Activated T-helper 2 cell treated with anti-CD3 and anti-CD28 coated beads, Interferon-gamma antibody, Interleukin-2, Interleukin-4, amounts not matched to agents 10 μg/mL and 5 μg/mL and 100 μg/mL, durations not matched to agents 14 hours and 24 hours and 36 hours (primary cell): Measurements from ENCODE around the gene CNNM4. TPM values are rescaled to one million over a fixed set of nuclear protein-coding genes. Genes with fewer than 3 reads are reported as not detected.

Source experiments
- DNase-seq: peaks from one replicate; pipeline ENCODE4 v3.0.0; 2021; ENCODE audit warnings: low spot score
- H3K27ac Mint-ChIP-seq: one replicate; pipeline ENCODE4 v1.8.0; 2021; ENCODE audit warnings: mixed read lengths
- H3K27me3 Mint-ChIP-seq: one replicate; pipeline ENCODE4 v1.8.0; 2021; ENCODE audit warnings: low read depth, mixed read lengths
- H3K36me3 Mint-ChIP-seq: one replicate; pipeline ENCODE4 v1.8.0; 2021; ENCODE audit warnings: low read depth, mixed read lengths
- H3K4me1 Mint-ChIP-seq: one replicate; pipeline ENCODE4 v1.8.0; 2021; ENCODE audit warnings: low read depth, mixed read lengths
- H3K4me3 Mint-ChIP-seq: one replicate; pipeline ENCODE4 v1.8.0; 2021; ENCODE audit warnings: low read depth, mild to moderate bottlenecking, moderate library complexity, mixed read lengths
- H3K9me3 Mint-ChIP-seq: one replicate; pipeline ENCODE4 v1.8.0; 2021; ENCODE audit warnings: mixed read lengths
- intact Hi-C: fragments of 100-400 bp; cut with micrococcal nuclease; formaldehyde crosslinking; loops from one replicate; pipeline ENCODE4 v1.15.1; 2023
- total RNA-seq: library from RNA; stranded (reverse); gene quantifications from 2 replicates; pipeline ENCODE4 v1.2.3, GENCODE V29; 2022

The CNNM4 gene
- total RNA-seq, 1 donor from 2014 or later, result 10.1 TPM

GRCh38 chr2:96839875-96840850 lies 79.5 kb downstream of the CNNM4 start:
- no peak overlapping the region for H3K27ac Mint-ChIP-seq
- H3K4me1 Mint-ChIP-seq, result peaks cover 5% of the 10 kb centered on the region
- DNase-seq, result no peak
- no peaks in the 10 kb centered on the region for H3K27me3 Mint-ChIP-seq
- peaks cover 38% of the 10 kb centered on the region for H3K36me3 Mint-ChIP-seq
- no peaks in the 10 kb centered on the region for H3K9me3 Mint-ChIP-seq
- no peak overlapping the region for H3K4me3 Mint-ChIP-seq
- intact Hi-C loops, result no loop called here

- no peak for DNase-seq
- no peak overlapping the region for H3K27ac Mint-ChIP-seq
- no peaks in the 10 kb centered on the region for H3K9me3 Mint-ChIP-seq
- H3K4me3 Mint-ChIP-seq, result no peak overlapping the region
- intact Hi-C loops, result no loop called here
- peaks cover 33% of the 10 kb centered on the region for H3K36me3 Mint-ChIP-seq
- peaks cover 5% of the 10 kb centered on the region for H3K4me1 Mint-ChIP-seq
- no peaks in the 10 kb centered on the region for H3K27me3 Mint-ChIP-seq
Observed at GRCh38 chr2:96841701-96842495, 81.2 kb downstream of the CNNM4 start.

- Mint-ChIP-seq H3K36me3 (peaks cover 33% of the 10 kb centered on the region), H3K27me3 (no peaks in the 10 kb centered on the region), H3K4me3 (no peak overlapping the region), H3K4me1 (peaks cover 5% of the 10 kb centered on the region), H3K9me3 (no peaks in the 10 kb centered on the region), H3K27ac (no peak overlapping the region)
- no peak for DNase-seq
- intact Hi-C loops, result no loop called here
Observed at GRCh38 chr2:96842600-96842999, 81.9 kb downstream of the CNNM4 start.

GRCh38 chr2:96843538-96844268 lies 83.0 kb downstream of the CNNM4 start, which contains the start of gene ANKRD23:
Gene ANKRD23, minus strand, starts transcription at chr2:96844021. Its CDS starts 29 bp downstream, at chr2:96843992.
- Mint-ChIP-seq H3K4me1 (peaks cover 5% of the 10 kb centered on the region), H3K27me3 (no peaks in the 10 kb centered on the region), H3K4me3 (no peak within 1 kb of the TSS), H3K9me3 (no peaks in the 10 kb centered on the region), H3K27ac (peak within 1 kb of the TSS; percentile 33), H3K36me3 (peaks cover 42% of the 10 kb centered on the region)
- no peak for DNase-seq
- intact Hi-C loops, result no loop called here

- H3K27me3 Mint-ChIP-seq, result no peaks in the 10 kb centered on the region
- H3K36me3 Mint-ChIP-seq, result peaks cover 39% of the 10 kb centered on the region
- H3K9me3 Mint-ChIP-seq, result no peaks in the 10 kb centered on the region
- intact Hi-C loops, result no loop called here
- no peak overlapping the region for H3K27ac Mint-ChIP-seq
- no peak overlapping the region for H3K4me3 Mint-ChIP-seq
- H3K4me1 Mint-ChIP-seq, result peaks cover 3% of the 10 kb centered on the region
- DNase-seq, result no peak
Observed at GRCh38 chr2:96844405-96844808, 83.7 kb downstream of the CNNM4 start.

GRCh38 chr2:96846825-96847224 lies 86.1 kb downstream of the CNNM4 start:
- Mint-ChIP-seq H3K27ac (no peak overlapping the region), H3K9me3 (no peaks in the 10 kb centered on the region), H3K4me3 (no peak overlapping the region), H3K4me1 (no peaks in the 10 kb centered on the region), H3K36me3 (peaks cover 35% of the 10 kb centered on the region), H3K27me3 (no peaks in the 10 kb centered on the region)
- DNase-seq, result no peak
- intact Hi-C loops, result no loop called here

- peaks cover 36% of the 10 kb centered on the region for H3K36me3 Mint-ChIP-seq
- no peaks in the 10 kb centered on the region for H3K4me1 Mint-ChIP-seq
- intact Hi-C loops, result no loop called here
- H3K4me3 Mint-ChIP-seq, result no peak overlapping the region
- no peak overlapping the region for H3K27ac Mint-ChIP-seq
- no peaks in the 10 kb centered on the region for H3K9me3 Mint-ChIP-seq
- no peak for DNase-seq
- H3K27me3 Mint-ChIP-seq, result no peaks in the 10 kb centered on the region
Observed at GRCh38 chr2:96847586-96847985, 86.9 kb downstream of the CNNM4 start.

- H3K4me3 Mint-ChIP-seq, result no peak overlapping the region
- H3K36me3 Mint-ChIP-seq, result peaks cover 43% of the 10 kb centered on the region
- no peak for DNase-seq
- no peak overlapping the region for H3K27ac Mint-ChIP-seq
- H3K27me3 Mint-ChIP-seq, result no peaks in the 10 kb centered on the region
- no peaks in the 10 kb centered on the region for H3K4me1 Mint-ChIP-seq
- intact Hi-C loops, result no loop called here
- no peaks in the 10 kb centered on the region for H3K9me3 Mint-ChIP-seq
Observed at GRCh38 chr2:96848264-96848663, 87.6 kb downstream of the CNNM4 start.

- intact Hi-C loops, result no loop called here
- DNase-seq, result no peak
- H3K27me3 Mint-ChIP-seq, result no peaks in the 10 kb centered on the region
- H3K9me3 Mint-ChIP-seq, result no peaks in the 10 kb centered on the region
- H3K4me3 Mint-ChIP-seq, result no peak overlapping the region
- H3K36me3 Mint-ChIP-seq, result peaks cover 45% of the 10 kb centered on the region
- no peak overlapping the region for H3K27ac Mint-ChIP-seq
- H3K4me1 Mint-ChIP-seq, result peaks cover 14% of the 10 kb centered on the region
Observed at GRCh38 chr2:96852667-96853066, 92.0 kb downstream of the CNNM4 start.

- Mint-ChIP-seq H3K9me3 (no peaks in the 10 kb centered on the region), H3K4me3 (no peak overlapping the region), H3K27me3 (no peaks in the 10 kb centered on the region), H3K27ac (no peak overlapping the region), H3K4me1 (peaks cover 14% of the 10 kb centered on the region), H3K36me3 (peaks cover 39% of the 10 kb centered on the region)
- intact Hi-C loops, result no loop called here
- no peak for DNase-seq
Observed at GRCh38 chr2:96853321-96853720, 92.6 kb downstream of the CNNM4 start.

GRCh38 chr2:96856776-96857666 lies 96.3 kb downstream of the CNNM4 start:
- no peak for DNase-seq
- peak overlapping the region; percentile 82 for H3K27ac Mint-ChIP-seq
- intact Hi-C loops, result loop anchor here (5.0 kb wide), 2 partner anchors 40 to 320 kb away; partner anchors contain the start of genes ARID5A and CNNM3
- H3K4me3 Mint-ChIP-seq, result peak overlapping the region; percentile 90
- peaks cover 37% of the 10 kb centered on the region for H3K36me3 Mint-ChIP-seq
- H3K4me1 Mint-ChIP-seq, result peaks cover 24% of the 10 kb centered on the region
- H3K27me3 Mint-ChIP-seq, result no peaks in the 10 kb centered on the region
- H3K9me3 Mint-ChIP-seq, result no peaks in the 10 kb centered on the region
